Measurements from ENCODE around the gene CAMK1D.

GRCh38 chr10:12389154-12389734 lies 39.9 kb downstream of the CAMK1D start:
- TF ChIP-seq, protein P1, sequence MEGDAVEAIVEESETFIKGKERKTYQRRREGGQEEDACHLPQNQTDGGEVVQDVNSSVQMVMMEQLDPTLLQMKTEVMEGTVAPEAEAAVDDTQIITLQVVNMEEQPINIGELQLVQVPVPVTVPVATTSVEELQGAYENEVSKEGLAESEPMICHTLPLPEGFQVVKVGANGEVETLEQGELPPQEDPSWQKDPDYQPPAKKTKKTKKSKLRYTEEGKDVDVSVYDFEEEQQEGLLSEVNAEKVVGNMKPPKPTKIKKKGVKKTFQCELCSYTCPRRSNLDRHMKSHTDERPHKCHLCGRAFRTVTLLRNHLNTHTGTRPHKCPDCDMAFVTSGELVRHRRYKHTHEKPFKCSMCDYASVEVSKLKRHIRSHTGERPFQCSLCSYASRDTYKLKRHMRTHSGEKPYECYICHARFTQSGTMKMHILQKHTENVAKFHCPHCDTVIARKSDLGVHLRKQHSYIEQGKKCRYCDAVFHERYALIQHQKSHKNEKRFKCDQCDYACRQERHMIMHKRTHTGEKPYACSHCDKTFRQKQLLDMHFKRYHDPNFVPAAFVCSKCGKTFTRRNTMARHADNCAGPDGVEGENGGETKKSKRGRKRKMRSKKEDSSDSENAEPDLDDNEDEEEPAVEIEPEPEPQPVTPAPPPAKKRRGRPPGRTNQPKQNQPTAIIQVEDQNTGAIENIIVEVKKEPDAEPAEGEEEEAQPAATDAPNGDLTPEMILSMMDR (IDR thresholded peaks at IDR 0.05; ENCODE audit: borderline replicate concordance, extremely low read depth, low read length, poor library complexity, severe bottlenecking), result no peak
- no peak for TF ChIP-seq EZH2 (IDR thresholded peaks at IDR 0.05; ENCODE audit: borderline replicate concordance, low read depth, low read length, severe bottlenecking)

All from DND-41 (cell line).